ENCODE results near the gene MEX3D. TPM values are rescaled to one million over a fixed set of nuclear protein-coding genes. Genes with fewer than 3 reads are reported as not detected.

Gene MEX3D
- total and polyA plus RNA-seq, 2 of the 4 experiments (the other 2 are of a cell fraction): 9.1 to 9.6 TPM

DNA sequence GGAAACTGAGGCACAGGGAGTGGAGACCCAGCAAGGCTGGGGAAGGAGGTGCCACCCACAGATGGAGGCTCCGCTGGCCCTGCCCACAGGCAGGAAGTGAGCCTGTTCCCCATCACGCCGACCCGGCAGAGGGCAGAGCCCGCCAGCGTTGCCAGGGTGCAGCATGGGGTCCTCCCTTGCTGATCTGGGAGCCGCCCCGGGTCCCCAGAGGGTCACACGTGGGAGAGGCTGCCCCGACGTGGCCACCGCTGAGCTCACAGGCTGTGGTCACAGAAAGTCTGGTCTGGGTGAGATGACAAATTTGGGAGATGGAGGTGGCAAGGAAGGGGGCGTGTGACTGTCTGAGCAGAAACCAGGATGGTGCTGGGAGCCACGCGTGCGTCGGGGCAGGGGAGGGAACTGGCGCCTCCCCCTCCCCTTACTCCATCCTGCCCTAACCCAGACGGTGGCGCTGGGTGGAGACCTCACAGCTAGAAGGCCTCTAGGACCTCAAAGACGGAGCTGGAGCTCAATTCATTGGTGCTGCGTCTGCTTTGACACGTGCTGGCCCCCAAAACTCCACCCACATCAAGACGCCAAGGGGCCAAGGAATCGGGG, 7.7 kb downstream of the MEX3D start:
- no peak for DNase-seq
- intact Hi-C loops (cut with micrococcal nuclease): loop anchor here (10.0 kb wide), 1 partner anchor 994 kb away; no protein-coding TSS in a partner anchor
- Histone ChIP-seq H2AFZ (replicated peaks; ENCODE audit: low read length, poor library complexity) (no peak overlapping the region), H3K14ac (replicated peaks; ENCODE audit: low read depth, low read length) (no peak overlapping the region), H4K20me1 (ENCODE audit: insufficient read depth, low read length) (peaks cover 83% of the 10 kb centered on the region), H4K91ac (ENCODE audit: insufficient read depth, low read depth, low read length) (no peak overlapping the region), H3K9me3 (ENCODE audit: control insufficient read depth, insufficient read depth, low read length) (no peaks in the 10 kb centered on the region), H3K4ac (ENCODE audit: low read depth, low read length) (no peak overlapping the region), H3K27me3 (ENCODE audit: control insufficient read depth, insufficient read depth, low read length) (no peaks in the 10 kb centered on the region), H3K4me1 (ENCODE audit: control insufficient read depth, insufficient read depth, low read length) (peaks cover 2% of the 10 kb centered on the region; the same call in 1 of the 2 replicates), H3K4me2 (ENCODE audit: low read depth, low read length) (no peak overlapping the region), H2BK5ac (ENCODE audit: low read depth, low read length, poor library complexity, severe bottlenecking) (no peak overlapping the region), H3K9ac (ENCODE audit: low read depth, low read length) (no peak overlapping the region), H3K79me1 (ENCODE audit: low read depth in 1 of 2, low read length in 2 of 2) (peaks cover 5 to 61% of the 10 kb centered on the region in 2 experiments; a peak in 3 of 4 replicates), H2BK120ac (ENCODE audit: low read depth, low read length) (no peak overlapping the region), H2BK20ac (ENCODE audit: low read depth, low read length) (no peak overlapping the region), H2AK5ac (ENCODE audit: low read depth, low read length) (no peak overlapping the region), H3K4me3 (ENCODE audit: insufficient read depth, low read depth, low read length) (no peak overlapping the region), H4K5ac (ENCODE audit: low read depth, low read length) (no peak overlapping the region), H2BK15ac (ENCODE audit: low read depth, low read length) (no peak overlapping the region), H3K18ac (ENCODE audit: low read depth, low read length) (no peak overlapping the region), H3K36me3 (ENCODE audit: control insufficient read depth, insufficient read depth, low read length) (peaks cover 23% of the 10 kb centered on the region), H3K23ac (ENCODE audit: low read depth, low read length) (no peak overlapping the region), H3K56ac (ENCODE audit: extremely low read depth, insufficient read depth, low read length) (no peak overlapping the region), H3K9me1 (ENCODE audit: insufficient read depth, low read length) (peaks cover 18% of the 10 kb centered on the region), H4K8ac (ENCODE audit: low read depth in 2 of 2, low read length in 2 of 2) (no peak overlapping the region), H2AK9ac (replicated peaks; ENCODE audit: low read depth, low read length, poor library complexity) (no peak overlapping the region), H3K27ac (ENCODE audit: insufficient read depth, low read length) (no peak overlapping the region)
- POLR2A ChIA-PET (ENCODE audit: unreplicated experiment): no interaction called here
- in situ Hi-C loops (cut with MboI; ENCODE audit: low sequenced_read_pairs): no loop called here
- CTCF ChIA-PET: interaction anchor here (0.6 kb wide), 1 partner anchor 97 kb away, joined by 3 read pairs; no protein-coding TSS in a partner anchor
- no peak for ATAC-seq (ENCODE audit: low read depth)
- WGBS, 2 experiments (ENCODE audit: extremely low coverage in 2 of 2, insufficient read length in 1 of 2): 74% methylated on average over 9 of the region's 25 CpGs; no CpG with 5 or more reads in 1 of the 2 experiments
- BruUV-seq (replicated peaks): no TSS peak
- no peak for TF ChIP-seq BHLHE40 (IDR thresholded peaks at IDR 0.05; ENCODE audit: low read depth, low read length)
- no peak for TF ChIP-seq RFX5 (IDR thresholded peaks at IDR 0.05; ENCODE audit: low read depth, low read length)
- no peak for TF ChIP-seq CHD1 (IDR thresholded peaks at IDR 0.05; ENCODE audit: low read depth, low read length)
- no peak for TF ChIP-seq MXI1 (IDR thresholded peaks at IDR 0.05; ENCODE audit: borderline replicate concordance, low read depth, low read length)
- TF ChIP-seq FOS (IDR thresholded peaks at IDR 0.05; ENCODE audit: low read depth, low read length): no peak
- TF ChIP-seq MAZ (IDR thresholded peaks at IDR 0.05; ENCODE audit: borderline replicate concordance, low read depth, low read length): no peak
- TF ChIP-seq MAFK (IDR thresholded peaks at IDR 0.05; ENCODE audit: low read depth, low read length): no peak
- no peak for TF ChIP-seq NFE2L2 (IDR thresholded peaks at IDR 0.05; ENCODE audit: low read depth, low read length)
- TF ChIP-seq, protein P1, sequence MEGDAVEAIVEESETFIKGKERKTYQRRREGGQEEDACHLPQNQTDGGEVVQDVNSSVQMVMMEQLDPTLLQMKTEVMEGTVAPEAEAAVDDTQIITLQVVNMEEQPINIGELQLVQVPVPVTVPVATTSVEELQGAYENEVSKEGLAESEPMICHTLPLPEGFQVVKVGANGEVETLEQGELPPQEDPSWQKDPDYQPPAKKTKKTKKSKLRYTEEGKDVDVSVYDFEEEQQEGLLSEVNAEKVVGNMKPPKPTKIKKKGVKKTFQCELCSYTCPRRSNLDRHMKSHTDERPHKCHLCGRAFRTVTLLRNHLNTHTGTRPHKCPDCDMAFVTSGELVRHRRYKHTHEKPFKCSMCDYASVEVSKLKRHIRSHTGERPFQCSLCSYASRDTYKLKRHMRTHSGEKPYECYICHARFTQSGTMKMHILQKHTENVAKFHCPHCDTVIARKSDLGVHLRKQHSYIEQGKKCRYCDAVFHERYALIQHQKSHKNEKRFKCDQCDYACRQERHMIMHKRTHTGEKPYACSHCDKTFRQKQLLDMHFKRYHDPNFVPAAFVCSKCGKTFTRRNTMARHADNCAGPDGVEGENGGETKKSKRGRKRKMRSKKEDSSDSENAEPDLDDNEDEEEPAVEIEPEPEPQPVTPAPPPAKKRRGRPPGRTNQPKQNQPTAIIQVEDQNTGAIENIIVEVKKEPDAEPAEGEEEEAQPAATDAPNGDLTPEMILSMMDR (conservative IDR thresholded peaks at IDR 0.05; ENCODE audit: low read depth, low read length): no peak
- TF ChIP-seq SMC3 (IDR thresholded peaks at IDR 0.05; ENCODE audit: low read depth, low read length): no peak
- no peak for TF ChIP-seq POLR2A (IDR thresholded peaks at IDR 0.05; ENCODE audit: low read depth, low read length)
- TF ChIP-seq, protein P2, sequence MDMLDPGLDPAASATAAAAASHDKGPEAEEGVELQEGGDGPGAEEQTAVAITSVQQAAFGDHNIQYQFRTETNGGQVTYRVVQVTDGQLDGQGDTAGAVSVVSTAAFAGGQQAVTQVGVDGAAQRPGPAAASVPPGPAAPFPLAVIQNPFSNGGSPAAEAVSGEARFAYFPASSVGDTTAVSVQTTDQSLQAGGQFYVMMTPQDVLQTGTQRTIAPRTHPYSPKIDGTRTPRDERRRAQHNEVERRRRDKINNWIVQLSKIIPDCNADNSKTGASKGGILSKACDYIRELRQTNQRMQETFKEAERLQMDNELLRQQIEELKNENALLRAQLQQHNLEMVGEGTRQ (IDR thresholded peaks at IDR 0.05; ENCODE audit: low read depth, low read length): no peak
- TF ChIP-seq, protein P3, sequence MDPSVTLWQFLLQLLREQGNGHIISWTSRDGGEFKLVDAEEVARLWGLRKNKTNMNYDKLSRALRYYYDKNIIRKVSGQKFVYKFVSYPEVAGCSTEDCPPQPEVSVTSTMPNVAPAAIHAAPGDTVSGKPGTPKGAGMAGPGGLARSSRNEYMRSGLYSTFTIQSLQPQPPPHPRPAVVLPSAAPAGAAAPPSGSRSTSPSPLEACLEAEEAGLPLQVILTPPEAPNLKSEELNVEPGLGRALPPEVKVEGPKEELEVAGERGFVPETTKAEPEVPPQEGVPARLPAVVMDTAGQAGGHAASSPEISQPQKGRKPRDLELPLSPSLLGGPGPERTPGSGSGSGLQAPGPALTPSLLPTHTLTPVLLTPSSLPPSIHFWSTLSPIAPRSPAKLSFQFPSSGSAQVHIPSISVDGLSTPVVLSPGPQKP (IDR thresholded peaks at IDR 0.05; ENCODE audit: borderline replicate concordance, low read depth, low read length): no peak
- TF ChIP-seq CEBPB (IDR thresholded peaks at IDR 0.05; ENCODE audit: low read depth, low read length): no peak
- dilution Hi-C loops (cut with HindIII; ENCODE audit: low sequenced_read_pairs, unreplicated experiment): no loop called here

Data from IMR-90 (cell line).